Spinal cord (tissue), 10 donors: ENCODE results near the gene CTDSP2. TPM values are rescaled to one million over a fixed set of nuclear protein-coding genes. Genes with fewer than 3 reads are reported as not detected.
A peak's percentile ranks its signal among the peaks of the same experiment; 100 is the strongest.

Experiments used
- DNase-seq, 6 donors: peaks; one replicate each; pipeline versions ENCODE4 v3.0.0 to v3.0.0-alpha.2; 2013 to 2015; ENCODE audit warnings: low spot score in 6 of 6, low read depth in 4 of 6
- H3K27ac ChIP-seq: one replicate; pipeline ENCODE4 v1.5.1; 2013; ENCODE audit warnings: low read depth, low read length, control low read depth
- H3K27me3 ChIP-seq: one replicate; pipeline ENCODE4 v1.6.1; 2013; ENCODE audit warnings: low read length; ENCODE audit not compliant: control insufficient read depth, insufficient read depth
- H3K36me3 ChIP-seq: one replicate; pipeline ENCODE4 v1.6.1; 2013; ENCODE audit warnings: low read length; ENCODE audit not compliant: control insufficient read depth, insufficient read depth
- H3K4me1 ChIP-seq: one replicate; pipeline ENCODE4 v1.6.1; 2013; ENCODE audit warnings: low read length; ENCODE audit not compliant: control insufficient read depth, insufficient read depth
- H3K4me3 ChIP-seq: one replicate; pipeline ENCODE4 v1.5.1; 2013; ENCODE audit warnings: low read depth, low read length, control low read depth
- H3K9me3 ChIP-seq: one replicate; pipeline ENCODE4 v1.6.1; 2013; ENCODE audit warnings: low read length; ENCODE audit not compliant: control insufficient read depth, insufficient read depth
- whole genome bisulfite sequencing: methylation state at CpG from one replicate; pipeline ENCODE4 v1.1.5; 2013; ENCODE audit warnings: missing lambda C conversion rate; ENCODE audit not compliant: insufficient coverage; 5-methylcytosine and 5-hydroxymethylcytosine counted together
- long read RNA-seq, 4 donors: transcript quantifications; one replicate each; lab custom pipeline, GENCODE V29; 2026
- polyA plus RNA-seq, 2 donors: library from polyadenylated mRNA; unstranded; fragments of 120-200 nt; gene quantifications; one replicate each; pipeline ENCODE4 v1.2.1, GENCODE V29; 2013; ENCODE audit not compliant: insufficient read length in 2 of 2
- total RNA-seq, 2 donors: library from RNA; depleted of rRNA in 1 of 2; stranded (reverse); fragments of 120-200 nt in 1 of 2; fragments of >200 nt in 1 of 2; gene quantifications; one replicate each; pipeline versions ENCODE4 v1.2.3 to v1.2.4, GENCODE V29; 2013 to 2014
- donor health status: healthy.

The CTDSP2 gene
- total RNA-seq, result 100 to 1,000 TPM in 1 of 2 donors, 10 to 100 TPM in 1; 42.6 to 103 TPM
- polyA plus RNA-seq, result 100 to 1,000 TPM; 101 to 111 TPM
- long read RNA-seq, donor 1, full-length matches to known transcripts, result 5 of 5 reads
- long read RNA-seq, donor 1, partial matches to known transcripts, result 0 of 5 reads
- long read RNA-seq, donor 1, other reads (novel, unspliced or antisense), result 0 of 5 reads
- long read RNA-seq, donor 2, full-length matches to known transcripts, result 6 of 11 reads
- long read RNA-seq, donor 2, partial matches to known transcripts, result 5 of 11 reads
- long read RNA-seq, donor 2, other reads (novel, unspliced or antisense), result 0 of 11 reads
- long read RNA-seq, donor 3, full-length matches to known transcripts, result 6 of 12 reads
- long read RNA-seq, donor 3, partial matches to known transcripts, result 6 of 12 reads
- long read RNA-seq, donor 3, other reads (novel, unspliced or antisense), result 0 of 12 reads
- long read RNA-seq, donor 4, full-length matches to known transcripts, result 32 of 55 reads
- long read RNA-seq, donor 4, partial matches to known transcripts, result 23 of 55 reads
- long read RNA-seq, donor 4, other reads (novel, unspliced or antisense), result 0 of 55 reads

GRCh38 chr12:57846577-57847319 is at the start of gene CTDSP2:
Gene CTDSP2 (minus strand): TSS chr12:57846729. CDS start chr12:57846435, 294 bp downstream.
- peaks cover 41% of the 10 kb centered on the region for H3K4me1 ChIP-seq
- peaks cover 3% of the 10 kb centered on the region for H3K36me3 ChIP-seq
- H3K27me3 ChIP-seq, result peaks cover 2% of the 10 kb centered on the region
- DNase-seq, result peak; percentile 90 to 99 (median 96)
- peak within 1 kb of the TSS; percentile 99 for H3K27ac ChIP-seq
- peak within 1 kb of the TSS; percentile 100 for H3K4me3 ChIP-seq
- H3K9me3 ChIP-seq, result no peaks in the 10 kb centered on the region
- WGBS, result 0% methylated on average over 46 of the region's 58 CpGs

GRCh38 chr12:57896115-57896433 is 49.5 kb upstream of the CTDSP2 start:
- H3K9me3 ChIP-seq, result no peaks in the 10 kb centered on the region
- H3K4me3 ChIP-seq, result peak overlapping the region; percentile 41
- H3K36me3 ChIP-seq, result no peaks in the 10 kb centered on the region
- H3K27ac ChIP-seq, result peak overlapping the region; percentile 94
- WGBS, result 13% methylated on average over 6 of the region's 6 CpGs
- H3K27me3 ChIP-seq, result no peaks in the 10 kb centered on the region
- peaks cover 71% of the 10 kb centered on the region for H3K4me1 ChIP-seq
- peak in 2 of 6 donors; percentile 53 to 68 for DNase-seq

- H3K9me3 ChIP-seq, result no peaks in the 10 kb centered on the region
- no peaks in the 10 kb centered on the region for H3K27me3 ChIP-seq
- peak overlapping the region; percentile 94 for H3K27ac ChIP-seq
- H3K4me3 ChIP-seq, result no peak overlapping the region
- H3K36me3 ChIP-seq, result no peaks in the 10 kb centered on the region
- peaks cover 71% of the 10 kb centered on the region for H3K4me1 ChIP-seq
- peak in 1 of 6 donors; percentile 31 for DNase-seq
- WGBS, result 62% methylated on average over 3 of the region's 5 CpGs
These were observed 49.0 kb upstream of the CTDSP2 start for GRCh38 chr12:57895389-57896114.

- no peaks in the 10 kb centered on the region for H3K36me3 ChIP-seq
- peak in 1 of 6 donors; percentile 73 for DNase-seq
- WGBS, result 36% methylated on average over 2 of the region's 6 CpGs
- no peaks in the 10 kb centered on the region for H3K9me3 ChIP-seq
- peak overlapping the region; percentile 94 for H3K27ac ChIP-seq
- H3K4me3 ChIP-seq, result peak overlapping the region; percentile 19
- H3K4me1 ChIP-seq, result peaks cover 79% of the 10 kb centered on the region
- H3K27me3 ChIP-seq, result no peaks in the 10 kb centered on the region
These were observed 48.1 kb upstream of the CTDSP2 start for GRCh38 chr12:57894399-57895292.

GRCh38 chr12:57893431-57894353 is 47.2 kb upstream of the CTDSP2 start:
- Histone ChIP-seq H3K9me3 (no peaks in the 10 kb centered on the region), H3K27me3 (no peaks in the 10 kb centered on the region), H3K4me1 (peaks cover 81% of the 10 kb centered on the region), H3K27ac (peak overlapping the region; percentile 94), H3K4me3 (peak overlapping the region; percentile 19), H3K36me3 (no peaks in the 10 kb centered on the region)
- WGBS, result 20% methylated on average over 7 of the region's 13 CpGs
- DNase-seq, result peak; percentile 68 to 97 (median 88)

- peaks cover 79% of the 10 kb centered on the region for H3K4me1 ChIP-seq
- peaks cover under 1% of the 10 kb centered on the region for H3K27me3 ChIP-seq
- no peak overlapping the region for H3K4me3 ChIP-seq
- H3K9me3 ChIP-seq, result no peaks in the 10 kb centered on the region
- WGBS, result 75% methylated on average over 6 of the region's 9 CpGs
- no peak for DNase-seq
- H3K36me3 ChIP-seq, result no peaks in the 10 kb centered on the region
- H3K27ac ChIP-seq, result peak overlapping the region; percentile 94
These were observed 45.9 kb upstream of the CTDSP2 start for GRCh38 chr12:57892232-57892972.

- WGBS, result 90% methylated on average over 6 of the region's 6 CpGs
- H3K27me3 ChIP-seq, result peaks cover 2% of the 10 kb centered on the region
- no peak overlapping the region for H3K4me3 ChIP-seq
- peak overlapping the region; percentile 94 for H3K27ac ChIP-seq
- no peaks in the 10 kb centered on the region for H3K36me3 ChIP-seq
- DNase-seq, result no peak
- H3K4me1 ChIP-seq, result peaks cover 71% of the 10 kb centered on the region
- H3K9me3 ChIP-seq, result no peaks in the 10 kb centered on the region
These were observed 45.2 kb upstream of the CTDSP2 start for GRCh38 chr12:57891542-57892228.
